ENCODE data around the gene AKNAD1. TPM values are rescaled to one million over a fixed set of nuclear protein-coding genes. Genes with fewer than 3 reads are reported as not detected.

The AKNAD1 gene
- polyA plus RNA-seq, 1 of the 3 experiments (the other 2 are of a cell fraction), result 0.71 TPM

- TF ChIP-seq REST (IDR thresholded peaks at IDR 0.05; ENCODE audit: low read depth, low read length), result no peak
Observed at GRCh38 chr1:108811611-108812010, 45.3 kb downstream of the AKNAD1 start (continued).

GRCh38 chr1:108808438-108808837 lies 48.5 kb downstream of the AKNAD1 start:
- Histone ChIP-seq H3K27me3 (ENCODE audit: insufficient read depth) (no peaks in the 10 kb centered on the region), H3K36me3 (replicated peaks in 1 of 2; ENCODE audit: control insufficient read depth in 1 of 2, insufficient read depth in 2 of 2, low read length in 1 of 2) (peaks cover 23 to 63% of the 10 kb centered on the region in 2 experiments), H3F3A (replicated peaks; ENCODE audit: insufficient read depth) (peaks cover 4% of the 10 kb centered on the region), H3K27ac (ENCODE audit: low read depth in 2 of 2, low read length in 1 of 2) (no peak overlapping the region), H3K4me3 (ENCODE audit: low read depth in 2 of 2, low read length in 1 of 2) (no peak overlapping the region), H3K4me2 (no peak overlapping the region), H3K9me2 (no peaks in the 10 kb centered on the region), H3K9me3 (no peaks in the 10 kb centered on the region), H2AFZ (ENCODE audit: low read depth) (no peak overlapping the region), H3K9ac (no peak overlapping the region), H4K20me1 (ENCODE audit: insufficient read depth) (no peaks in the 10 kb centered on the region), H3K4me1 (ENCODE audit: control insufficient read depth in 1 of 2, insufficient read depth in 2 of 2, low read depth in 1 of 2, low read length in 1 of 2) (peaks cover 0 to 5% of the 10 kb centered on the region in 2 experiments; a peak in 1 of 4 replicates), H3K79me2 (ENCODE audit: insufficient read depth) (no peaks in the 10 kb centered on the region)
- no peak for DNase-seq
- ChIA-PET CTCF (no interaction called here), POLR2A (no interaction called here)
- no peak for TF ChIP-seq GATA2 (CRISPR knock-in tag; IDR thresholded peaks at IDR 0.05)
- no peak for TF ChIP-seq MEF2A (IDR thresholded peaks at IDR 0.05; ENCODE audit: borderline replicate concordance, low read depth)
- TF ChIP-seq GABPA (IDR thresholded peaks at IDR 0.05; ENCODE audit: low read depth), result no peak
- no peak for TF ChIP-seq FOXM1 (IDR thresholded peaks at IDR 0.05; ENCODE audit: low read depth)
- TF ChIP-seq, protein P1, sequence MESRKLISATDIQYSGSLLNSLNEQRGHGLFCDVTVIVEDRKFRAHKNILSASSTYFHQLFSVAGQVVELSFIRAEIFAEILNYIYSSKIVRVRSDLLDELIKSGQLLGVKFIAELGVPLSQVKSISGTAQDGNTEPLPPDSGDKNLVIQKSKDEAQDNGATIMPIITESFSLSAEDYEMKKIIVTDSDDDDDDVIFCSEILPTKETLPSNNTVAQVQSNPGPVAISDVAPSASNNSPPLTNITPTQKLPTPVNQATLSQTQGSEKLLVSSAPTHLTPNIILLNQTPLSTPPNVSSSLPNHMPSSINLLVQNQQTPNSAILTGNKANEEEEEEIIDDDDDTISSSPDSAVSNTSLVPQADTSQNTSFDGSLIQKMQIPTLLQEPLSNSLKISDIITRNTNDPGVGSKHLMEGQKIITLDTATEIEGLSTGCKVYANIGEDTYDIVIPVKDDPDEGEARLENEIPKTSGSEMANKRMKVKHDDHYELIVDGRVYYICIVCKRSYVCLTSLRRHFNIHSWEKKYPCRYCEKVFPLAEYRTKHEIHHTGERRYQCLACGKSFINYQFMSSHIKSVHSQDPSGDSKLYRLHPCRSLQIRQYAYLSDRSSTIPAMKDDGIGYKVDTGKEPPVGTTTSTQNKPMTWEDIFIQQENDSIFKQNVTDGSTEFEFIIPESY (IDR thresholded peaks at IDR 0.05; ENCODE audit: borderline replicate concordance, low read depth), result no peak
- no peak for TF ChIP-seq RXRA (IDR thresholded peaks at IDR 0.05; ENCODE audit: borderline replicate concordance, low read depth)
- no peak for TF ChIP-seq POLR2AphosphoS5 (IDR thresholded peaks at IDR 0.05; ENCODE audit: low read depth, low read length)
- TF ChIP-seq MXI1 (IDR thresholded peaks at IDR 0.05; ENCODE audit: low read depth, low read length), result no peak
- no peak for TF ChIP-seq ELF1 (IDR thresholded peaks at IDR 0.05)
- TF ChIP-seq YY1 (IDR thresholded peaks at IDR 0.05; ENCODE audit: low read depth), result no peak
- TF ChIP-seq NFIC (IDR thresholded peaks at IDR 0.05; ENCODE audit: borderline replicate concordance), result no peak
- TF ChIP-seq RAD21 (IDR thresholded peaks at IDR 0.05; ENCODE audit: low read length), result no peak
- TF ChIP-seq TAF1 (IDR thresholded peaks at IDR 0.05; ENCODE audit: borderline replicate concordance, low read depth, low read length), result no peak
- no peak for TF ChIP-seq TEAD4 (IDR thresholded peaks at IDR 0.05; ENCODE audit: borderline replicate concordance, insufficient read depth)
- no peak for TF ChIP-seq USF2 (IDR thresholded peaks at IDR 0.05; ENCODE audit: borderline replicate concordance, low read depth, low read length)
- TF ChIP-seq REST (IDR thresholded peaks at IDR 0.05; ENCODE audit: low read depth, low read length), result no peak
- TF ChIP-seq EZH2phosphoT487 (IDR thresholded peaks at IDR 0.05; ENCODE audit: borderline replicate concordance, low read depth), result no peak
- WGBS (ENCODE audit: low lambda C conversion rate), result 93% methylated on average over 4 of the region's 4 CpGs
